Suprapubic skin (tissue), 4 donors: ENCODE measurements around the gene ARFRP1. TPM values are rescaled to one million over a fixed set of nuclear protein-coding genes. Genes with fewer than 3 reads are reported as not detected.
"Not testable (repeated sequence)": the region's sequence is repeated elsewhere in the genome, so short reads cannot be mapped to it uniquely, and the experiment has no call there.

Experiments used
- DNase-seq, 2 donors: peaks; one replicate each; pipeline ENCODE4 v3.0.0-alpha.2; 2019; ENCODE audit warnings: low spot score in 2 of 2
- H3K27ac ChIP-seq: fragments of 200-600 bp; sonication (generic); one replicate; pipeline ENCODE4 v1.5.1; 2019
- H3K27me3 ChIP-seq: fragments of 200-600 bp; sonication (generic); one replicate; pipeline ENCODE4 v1.5.1; 2019
- H3K36me3 ChIP-seq: fragments of 200-600 bp; sonication (generic); one replicate; pipeline ENCODE4 v1.5.1; 2019
- H3K4me1 ChIP-seq: fragments of 200-600 bp; sonication (generic); one replicate; pipeline ENCODE4 v1.5.1; 2019
- H3K4me3 ChIP-seq: fragments of 200-600 bp; sonication (generic); one replicate; pipeline ENCODE4 v1.5.1; 2019; ENCODE audit warnings: mild to moderate bottlenecking
- H3K9me3 ChIP-seq: fragments of 200-600 bp; sonication (generic); one replicate; pipeline ENCODE4 v1.5.1; 2019
- CTCF ChIP-seq, 2 donors: fragments of 200-600 bp in 1 of 2; fragments of 450-650 bp in 1 of 2; sonication (generic) in 1 of 2; IDR thresholded peaks; one replicate each; pipeline ENCODE4 v1.5.1; 2016 to 2019; ENCODE audit warnings: antibody characterized with exemption in 2 of 2, mild to moderate bottlenecking in 1 of 2, moderate library complexity in 1 of 2
- EP300 ChIP-seq: sonication (generic); formaldehyde crosslinking; IDR thresholded peaks from one replicate; pipeline ENCODE4 v1.6.1; 2017; ENCODE audit warnings: antibody characterized with exemption
- POLR2A ChIP-seq, 2 donors: fragments of 450-650 bp; IDR thresholded peaks; one replicate each; pipeline ENCODE4 v1.6.1; 2017; ENCODE audit warnings: antibody characterized with exemption in 2 of 2, mild to moderate bottlenecking in 2 of 2, moderate library complexity in 2 of 2
- POLR2AphosphoS5 ChIP-seq, 3 donors: sonication (generic); formaldehyde crosslinking; IDR thresholded peaks; one replicate each; pipeline ENCODE4 v1.6.1; 2017; ENCODE audit warnings: antibody characterized with exemption in 3 of 3
- WGBS: methylation state at CpG from one replicate; pipeline ENCODE4 v1.1.5; 2018; 5-methylcytosine and 5-hydroxymethylcytosine counted together
- total RNA-seq, 4 donors: library from RNA; depleted of rRNA; stranded (reverse); fragments of >200 nt; gene quantifications; one replicate each; pipeline ENCODE4 v1.1.0, GENCODE V29; 2016

The ARFRP1 gene
- total RNA-seq, 4 donors from 2014 or later: 22.1 to 31.9 (median 27.6) TPM

- Histone ChIP-seq H3K36me3 (peaks cover 53% of the 10 kb centered on the region), H3K4me3 (no peak overlapping the region), H3K27ac (no peak overlapping the region), H3K4me1 (no peaks in the 10 kb centered on the region), H3K9me3 (no peaks in the 10 kb centered on the region), H3K27me3 (no peaks in the 10 kb centered on the region)
- 93% methylated on average over 10 of the region's 10 CpGs for WGBS
- no peak for TF ChIP-seq POLR2A (IDR thresholded peaks at IDR 0.05)
- TF ChIP-seq EP300: no peak
- TF ChIP-seq POLR2AphosphoS5 (IDR thresholded peaks at IDR 0.05): no peak
- TF ChIP-seq CTCF (IDR thresholded peaks at IDR 0.05): no peak
- DNase-seq: no peak
These were observed 35.1 kb downstream of the ARFRP1 start for GRCh38 chr20:63672666-63673065.

GRCh38 chr20:63671695-63672094 lies 36.1 kb downstream of the ARFRP1 start:
- 94% methylated on average over 12 of the region's 12 CpGs for WGBS
- H3K27me3 ChIP-seq, DNase-seq, H3K4me1 ChIP-seq, H3K9me3 ChIP-seq, H3K27ac ChIP-seq, H3K4me3 ChIP-seq: not testable (repeated sequence)
- peaks cover 61% of the 10 kb centered on the region for H3K36me3 ChIP-seq

- Histone ChIP-seq H3K27me3 (no peaks in the 10 kb centered on the region), H3K4me1 (no peaks in the 10 kb centered on the region), H3K27ac (no peak overlapping the region), H3K4me3 (no peak overlapping the region), H3K36me3 (peaks cover 63% of the 10 kb centered on the region), H3K9me3 (no peaks in the 10 kb centered on the region)
- no peak for DNase-seq
- WGBS: 93% methylated on average over 11 of the region's 11 CpGs
- TF ChIP-seq CTCF (IDR thresholded peaks at IDR 0.05): no peak
- no peak for TF ChIP-seq EP300
- no peak for TF ChIP-seq POLR2AphosphoS5 (IDR thresholded peaks at IDR 0.05)
- TF ChIP-seq POLR2A (IDR thresholded peaks at IDR 0.05): no peak
These were observed 39.4 kb downstream of the ARFRP1 start for GRCh38 chr20:63668351-63668750.

GRCh38 chr20:63667858-63668257 lies 39.9 kb downstream of the ARFRP1 start:
- H3K4me3 ChIP-seq: no peak overlapping the region
- H3K9me3 ChIP-seq: no peaks in the 10 kb centered on the region
- DNase-seq: no peak
- H3K4me1 ChIP-seq: no peaks in the 10 kb centered on the region
- no peak overlapping the region for H3K27ac ChIP-seq
- TF ChIP-seq EP300 (no peak), CTCF (IDR thresholded peaks at IDR 0.05) (no peak), POLR2A (IDR thresholded peaks at IDR 0.05) (no peak)
- H3K36me3 ChIP-seq: peaks cover 66% of the 10 kb centered on the region
- H3K27me3 ChIP-seq: no peaks in the 10 kb centered on the region
- 93% methylated on average over 16 of the region's 16 CpGs for WGBS

GRCh38 chr20:63665708-63666107 lies 42.1 kb downstream of the ARFRP1 start:
- no peak for DNase-seq
- 87% methylated on average over 13 of the region's 14 CpGs for WGBS
- Histone ChIP-seq H3K4me1 (no peaks in the 10 kb centered on the region), H3K9me3 (no peaks in the 10 kb centered on the region), H3K27me3 (no peaks in the 10 kb centered on the region), H3K27ac (no peak overlapping the region), H3K36me3 (peaks cover 79% of the 10 kb centered on the region), H3K4me3 (no peak overlapping the region)
- TF ChIP-seq POLR2A (IDR thresholded peaks at IDR 0.05): no peak
- no peak for TF ChIP-seq POLR2AphosphoS5 (IDR thresholded peaks at IDR 0.05)
- no peak for TF ChIP-seq EP300
- TF ChIP-seq CTCF (IDR thresholded peaks at IDR 0.05): no peak

- Histone ChIP-seq H3K4me1 (no peaks in the 10 kb centered on the region), H3K36me3 (peaks cover 79% of the 10 kb centered on the region), H3K4me3 (no peak overlapping the region), H3K27me3 (no peaks in the 10 kb centered on the region), H3K27ac (no peak overlapping the region), H3K9me3 (no peaks in the 10 kb centered on the region)
- 70% methylated on average over 13 of the region's 18 CpGs for WGBS
- TF ChIP-seq POLR2A (IDR thresholded peaks at IDR 0.05): no peak
- no peak for TF ChIP-seq EP300
- TF ChIP-seq POLR2AphosphoS5 (IDR thresholded peaks at IDR 0.05): no peak
- no peak for TF ChIP-seq CTCF (IDR thresholded peaks at IDR 0.05)
- DNase-seq: no peak
These were observed 42.7 kb downstream of the ARFRP1 start for GRCh38 chr20:63664861-63665594.
